ENCODE measurements around the gene CYP4F2.
"Not testable (repeated sequence)": the region's sequence is repeated elsewhere in the genome, so short reads cannot be mapped to it uniquely, and the experiment has no call there.

The CYP4F2 gene

GRCh38 chr19:15846923-15847322, 51.0 kb downstream of the CYP4F2 start:
- DNase-seq = no peak

- DNase-seq = not testable (repeated sequence)
These were observed 54.0 kb downstream of the CYP4F2 start for GRCh38 chr19:15843894-15844222.

- DNase-seq = no peak
These were observed 54.5 kb downstream of the CYP4F2 start for GRCh38 chr19:15843203-15843893.

- no peak for DNase-seq
These were observed 55.9 kb downstream of the CYP4F2 start for GRCh38 chr19:15841875-15842569.

GRCh38 chr19:15840833-15841232, 57.0 kb downstream of the CYP4F2 start:
- DNase-seq = no peak

GRCh38 chr19:15839888-15840287, 58.0 kb downstream of the CYP4F2 start:
- not testable (repeated sequence) for DNase-seq

GRCh38 chr19:15838351-15838750, 59.5 kb downstream of the CYP4F2 start:
- no peak for DNase-seq

- no peak for DNase-seq
These were observed 60.6 kb downstream of the CYP4F2 start for GRCh38 chr19:15837221-15837731.

GRCh38 chr19:15836330-15837220, 61.3 kb downstream of the CYP4F2 start:
- peak; percentile 94 for DNase-seq

GRCh38 chr19:15835565-15836329, 62.1 kb downstream of the CYP4F2 start:
- DNase-seq = peak; percentile 56

- not testable (repeated sequence) for DNase-seq
These were observed 63.6 kb downstream of the CYP4F2 start for GRCh38 chr19:15834232-15834631.

- no peak for DNase-seq
These were observed 66.2 kb downstream of the CYP4F2 start for GRCh38 chr19:15831626-15832025.

- DNase-seq = no peak
These were observed 68.1 kb downstream of the CYP4F2 start for GRCh38 chr19:15829786-15830185.

- DNase-seq = no peak
These were observed 68.6 kb downstream of the CYP4F2 start for GRCh38 chr19:15829306-15829698.

- not testable (repeated sequence) for DNase-seq
These were observed 69.1 kb downstream of the CYP4F2 start for GRCh38 chr19:15828611-15829305.

GRCh38 chr19:15828121-15828610, 69.7 kb downstream of the CYP4F2 start:
- no peak for DNase-seq
